ENCODE measurements around the gene DDX18.

DDX18 gene

GRCh38 chr2:117814417-117815264 lies at the start of gene DDX18:
DDX18 (plus strand) TSS chr2:117814691; CDS start chr2:117814778, 87 bp downstream.
- peak; percentile 95 for DNase-seq (ENCODE audit: low read depth, low spot score)
- Histone ChIP-seq H3K4me1 (ENCODE audit: control insufficient read depth, insufficient read depth, low read length) (no peaks in the 10 kb centered on the region), H3K27me3 (ENCODE audit: control insufficient read depth, insufficient read depth, low read length) (no peaks in the 10 kb centered on the region), H3K27ac (ENCODE audit: low read length) (no peak within 1 kb of the TSS), H3K9me3 (ENCODE audit: control insufficient read depth, insufficient read depth, low read length) (no peaks in the 10 kb centered on the region), H3K36me3 (ENCODE audit: control insufficient read depth, insufficient read depth, low read length) (peaks cover 7% of the 10 kb centered on the region; the same call in 1 of the 2 replicates), H3K4me3 (ENCODE audit: low read length) (peak within 1 kb of the TSS; percentile 93)
- no CpG with 5 or more reads among the region's 57 CpGs for WGBS (ENCODE audit: insufficient coverage, insufficient read length)

- H3K27me3 ChIP-seq (ENCODE audit: control insufficient read depth, insufficient read depth, low read length): no peaks in the 10 kb centered on the region
- no peak overlapping the region for H3K27ac ChIP-seq (ENCODE audit: low read length)
- DNase-seq (ENCODE audit: low read depth, low spot score): no peak
- WGBS (ENCODE audit: insufficient coverage, insufficient read length): no CpG with 5 or more reads among the region's 1 CpG
- H3K9me3 ChIP-seq (ENCODE audit: control insufficient read depth, insufficient read depth, low read length): no peaks in the 10 kb centered on the region
- no peaks in the 10 kb centered on the region for H3K36me3 ChIP-seq (ENCODE audit: control insufficient read depth, insufficient read depth, low read length)
- H3K4me3 ChIP-seq (ENCODE audit: low read length): no peak overlapping the region
- no peaks in the 10 kb centered on the region for H3K4me1 ChIP-seq (ENCODE audit: control insufficient read depth, insufficient read depth, low read length)
These were observed 43.8 kb upstream of the DDX18 start for GRCh38 chr2:117770730-117771129.

GRCh38 chr2:117771969-117772630 lies 42.4 kb upstream of the DDX18 start:
- no peaks in the 10 kb centered on the region for H3K4me1 ChIP-seq (ENCODE audit: control insufficient read depth, insufficient read depth, low read length)
- no CpG with 5 or more reads among the region's 4 CpGs for WGBS (ENCODE audit: insufficient coverage, insufficient read length)
- no peak overlapping the region for H3K27ac ChIP-seq (ENCODE audit: low read length)
- H3K9me3 ChIP-seq (ENCODE audit: control insufficient read depth, insufficient read depth, low read length): no peaks in the 10 kb centered on the region
- no peak for DNase-seq (ENCODE audit: low read depth, low spot score)
- no peaks in the 10 kb centered on the region for H3K27me3 ChIP-seq (ENCODE audit: control insufficient read depth, insufficient read depth, low read length)
- no peak overlapping the region for H3K4me3 ChIP-seq (ENCODE audit: low read length)
- H3K36me3 ChIP-seq (ENCODE audit: control insufficient read depth, insufficient read depth, low read length): no peaks in the 10 kb centered on the region

GRCh38 chr2:117774716-117775115 lies 39.8 kb upstream of the DDX18 start:
- H3K27ac ChIP-seq (ENCODE audit: low read length): no peak overlapping the region
- no CpG with 5 or more reads among the region's 1 CpG for WGBS (ENCODE audit: insufficient coverage, insufficient read length)
- no peaks in the 10 kb centered on the region for H3K9me3 ChIP-seq (ENCODE audit: control insufficient read depth, insufficient read depth, low read length)
- no peaks in the 10 kb centered on the region for H3K27me3 ChIP-seq (ENCODE audit: control insufficient read depth, insufficient read depth, low read length)
- H3K4me1 ChIP-seq (ENCODE audit: control insufficient read depth, insufficient read depth, low read length): no peaks in the 10 kb centered on the region
- H3K36me3 ChIP-seq (ENCODE audit: control insufficient read depth, insufficient read depth, low read length): no peaks in the 10 kb centered on the region
- DNase-seq (ENCODE audit: low read depth, low spot score): no peak
- H3K4me3 ChIP-seq (ENCODE audit: low read length): no peak overlapping the region

GRCh38 chr2:117775703-117776219 lies 38.7 kb upstream of the DDX18 start:
- Histone ChIP-seq H3K4me3 (ENCODE audit: low read length) (no peak overlapping the region), H3K27ac (ENCODE audit: low read length) (no peak overlapping the region), H3K4me1 (ENCODE audit: control insufficient read depth, insufficient read depth, low read length) (no peaks in the 10 kb centered on the region), H3K36me3 (ENCODE audit: control insufficient read depth, insufficient read depth, low read length) (no peaks in the 10 kb centered on the region), H3K27me3 (ENCODE audit: control insufficient read depth, insufficient read depth, low read length) (no peaks in the 10 kb centered on the region), H3K9me3 (ENCODE audit: control insufficient read depth, insufficient read depth, low read length) (no peaks in the 10 kb centered on the region)
- no peak for DNase-seq (ENCODE audit: low read depth, low spot score)

GRCh38 chr2:117776888-117777287 lies 37.6 kb upstream of the DDX18 start:
- Histone ChIP-seq H3K27me3 (ENCODE audit: control insufficient read depth, insufficient read depth, low read length) (no peaks in the 10 kb centered on the region), H3K4me1 (ENCODE audit: control insufficient read depth, insufficient read depth, low read length) (no peaks in the 10 kb centered on the region), H3K9me3 (ENCODE audit: control insufficient read depth, insufficient read depth, low read length) (no peaks in the 10 kb centered on the region), H3K36me3 (ENCODE audit: control insufficient read depth, insufficient read depth, low read length) (no peaks in the 10 kb centered on the region), H3K27ac (ENCODE audit: low read length) (no peak overlapping the region), H3K4me3 (ENCODE audit: low read length) (no peak overlapping the region)
- WGBS (ENCODE audit: insufficient coverage, insufficient read length): no CpG with 5 or more reads among the region's 8 CpGs
- DNase-seq (ENCODE audit: low read depth, low spot score): no peak

GRCh38 chr2:117785740-117786139 lies 28.8 kb upstream of the DDX18 start:
- H3K27me3 ChIP-seq (ENCODE audit: control insufficient read depth, insufficient read depth, low read length): no peaks in the 10 kb centered on the region
- no peaks in the 10 kb centered on the region for H3K36me3 ChIP-seq (ENCODE audit: control insufficient read depth, insufficient read depth, low read length)
- peak; percentile 13 for DNase-seq (ENCODE audit: low read depth, low spot score)
- H3K4me1 ChIP-seq (ENCODE audit: control insufficient read depth, insufficient read depth, low read length): no peaks in the 10 kb centered on the region
- no peaks in the 10 kb centered on the region for H3K9me3 ChIP-seq (ENCODE audit: control insufficient read depth, insufficient read depth, low read length)
- no peak overlapping the region for H3K4me3 ChIP-seq (ENCODE audit: low read length)
- H3K27ac ChIP-seq (ENCODE audit: low read length): no peak overlapping the region

GRCh38 chr2:117786520-117786919 lies 28.0 kb upstream of the DDX18 start:
- Histone ChIP-seq H3K36me3 (ENCODE audit: control insufficient read depth, insufficient read depth, low read length) (no peaks in the 10 kb centered on the region), H3K9me3 (ENCODE audit: control insufficient read depth, insufficient read depth, low read length) (no peaks in the 10 kb centered on the region), H3K27ac (ENCODE audit: low read length) (no peak overlapping the region), H3K4me1 (ENCODE audit: control insufficient read depth, insufficient read depth, low read length) (no peaks in the 10 kb centered on the region), H3K4me3 (ENCODE audit: low read length) (no peak overlapping the region), H3K27me3 (ENCODE audit: control insufficient read depth, insufficient read depth, low read length) (no peaks in the 10 kb centered on the region)
- DNase-seq (ENCODE audit: low read depth, low spot score): no peak

- no peak for DNase-seq (ENCODE audit: low read depth, low spot score)
- no peaks in the 10 kb centered on the region for H3K9me3 ChIP-seq (ENCODE audit: control insufficient read depth, insufficient read depth, low read length)
- no peaks in the 10 kb centered on the region for H3K36me3 ChIP-seq (ENCODE audit: control insufficient read depth, insufficient read depth, low read length)
- no peak overlapping the region for H3K27ac ChIP-seq (ENCODE audit: low read length)
- no peak overlapping the region for H3K4me3 ChIP-seq (ENCODE audit: low read length)
- H3K4me1 ChIP-seq (ENCODE audit: control insufficient read depth, insufficient read depth, low read length): no peaks in the 10 kb centered on the region
- no peaks in the 10 kb centered on the region for H3K27me3 ChIP-seq (ENCODE audit: control insufficient read depth, insufficient read depth, low read length)
These were observed 25.0 kb upstream of the DDX18 start for GRCh38 chr2:117789505-117789904.

GRCh38 chr2:117794668-117795067 lies 19.8 kb upstream of the DDX18 start:
- H3K4me3 ChIP-seq (ENCODE audit: low read length): no peak overlapping the region
- H3K9me3 ChIP-seq (ENCODE audit: control insufficient read depth, insufficient read depth, low read length): no peaks in the 10 kb centered on the region
- no peaks in the 10 kb centered on the region for H3K4me1 ChIP-seq (ENCODE audit: control insufficient read depth, insufficient read depth, low read length)
- H3K27me3 ChIP-seq (ENCODE audit: control insufficient read depth, insufficient read depth, low read length): no peaks in the 10 kb centered on the region
- no CpG with 5 or more reads among the region's 2 CpGs for WGBS (ENCODE audit: insufficient coverage, insufficient read length)
- no peak overlapping the region for H3K27ac ChIP-seq (ENCODE audit: low read length)
- H3K36me3 ChIP-seq (ENCODE audit: control insufficient read depth, insufficient read depth, low read length): no peaks in the 10 kb centered on the region
- DNase-seq (ENCODE audit: low read depth, low spot score): no peak

- no peak overlapping the region for H3K27ac ChIP-seq (ENCODE audit: low read length)
- no peaks in the 10 kb centered on the region for H3K9me3 ChIP-seq (ENCODE audit: control insufficient read depth, insufficient read depth, low read length)
- no peaks in the 10 kb centered on the region for H3K27me3 ChIP-seq (ENCODE audit: control insufficient read depth, insufficient read depth, low read length)
- no peak for DNase-seq (ENCODE audit: low read depth, low spot score)
- H3K4me3 ChIP-seq (ENCODE audit: low read length): no peak overlapping the region
- no peaks in the 10 kb centered on the region for H3K4me1 ChIP-seq (ENCODE audit: control insufficient read depth, insufficient read depth, low read length)
- no peaks in the 10 kb centered on the region for H3K36me3 ChIP-seq (ENCODE audit: control insufficient read depth, insufficient read depth, low read length)
These were observed 12.7 kb upstream of the DDX18 start for GRCh38 chr2:117801826-117802225.

All from iPS DF 6.9 (cell line).